Urinary bladder (tissue), 4 donors: ENCODE data around the gene TMEM117. TPM values are rescaled to one million over a fixed set of nuclear protein-coding genes. Genes with fewer than 3 reads are reported as not detected.

Experiments
- DNase-seq: peaks from one replicate; pipeline ENCODE4 v3.0.0-alpha.2; 2015; ENCODE audit errors: extremely low spot score
- H3K27ac ChIP-seq: one replicate; pipeline ENCODE4 v1.5.1; 2013; ENCODE audit warnings: low read depth, mild to moderate bottlenecking, moderate library complexity
- H3K36me3 ChIP-seq: one replicate; pipeline ENCODE4 v1.6.1; 2013; ENCODE audit warnings: mild to moderate bottlenecking, moderate library complexity; ENCODE audit not compliant: insufficient read depth
- H3K4me1 ChIP-seq: one replicate; pipeline ENCODE4 v1.6.1; 2013; ENCODE audit warnings: mild to moderate bottlenecking, moderate library complexity; ENCODE audit not compliant: insufficient read depth
- H3K4me3 ChIP-seq: one replicate; pipeline ENCODE4 v1.5.1; 2013; ENCODE audit warnings: low read depth, low read length
- WGBS: extraction: QIAGEN DNeasy Blood & Tissue Kit; methylation state at CpG from one replicate; pipeline ENCODE4 v1.1.7; 2013; 5-methylcytosine and 5-hydroxymethylcytosine counted together
- polyA plus RNA-seq: library from polyadenylated mRNA; stranded (reverse); fragments of 200-250 nt; gene quantifications from one replicate; pipeline ENCODE4 v1.2.3, GENCODE V29; 2013
- total RNA-seq: library from RNA; depleted of rRNA; stranded (reverse); fragments of >200 nt; gene quantifications from one replicate; pipeline ENCODE4 v1.2.3, GENCODE V29; 2014
- donor health status: healthy with polysubstance abuse.
- donor health status: healthy.

The TMEM117 gene
- total and polyA plus RNA-seq, 2 donors: 9.2 to 31.1 TPM

DNA sequence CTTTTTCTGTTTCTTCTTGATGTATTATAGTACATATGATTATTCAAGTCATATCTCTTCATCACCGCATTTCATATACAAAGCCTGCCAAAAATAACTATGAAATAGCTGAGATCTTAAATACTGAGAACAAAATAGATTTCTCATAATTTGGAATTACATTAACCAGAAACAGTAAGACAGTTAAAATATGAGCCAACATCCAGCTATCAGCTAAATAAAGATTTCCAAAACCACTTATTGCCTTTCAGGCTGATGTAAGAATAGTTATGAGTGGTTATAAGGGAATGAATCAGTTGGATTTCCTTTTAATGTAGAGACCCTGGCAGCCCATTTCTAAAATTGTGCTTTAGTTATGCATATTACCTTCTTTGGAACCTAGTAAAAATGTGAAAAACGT, 47.4 kb downstream of the TMEM117 start:
- H3K36me3 ChIP-seq: no peaks in the 10 kb centered on the region
- no peak overlapping the region for H3K4me3 ChIP-seq
- no peaks in the 10 kb centered on the region for H3K4me1 ChIP-seq
- no peak for DNase-seq
- 33% methylated on average over 2 of the region's 2 CpGs for WGBS
- H3K27ac ChIP-seq: no peak overlapping the region

DNA sequence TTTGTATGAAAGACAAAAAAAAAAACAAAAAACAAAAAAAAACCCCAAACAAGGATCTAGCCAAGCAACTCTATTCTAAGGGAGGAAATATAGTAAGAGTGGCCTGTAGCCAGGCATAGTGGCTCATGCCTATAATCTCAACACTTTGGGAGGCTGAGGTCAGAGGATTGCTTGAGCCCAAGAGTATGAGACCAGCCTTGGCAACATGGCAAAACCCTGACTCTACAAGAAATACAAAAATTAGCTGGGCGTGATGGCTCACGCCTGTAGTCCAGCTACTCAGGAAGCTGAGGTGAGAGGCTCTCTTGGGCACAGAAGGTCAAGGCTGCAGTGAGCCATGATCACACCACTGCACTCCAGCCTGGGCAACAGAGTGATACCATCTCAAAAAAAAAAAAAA, 47.9 kb downstream of the TMEM117 start:
- Histone ChIP-seq H3K4me3 (no peak overlapping the region), H3K27ac (no peak overlapping the region), H3K36me3 (no peaks in the 10 kb centered on the region), H3K4me1 (no peaks in the 10 kb centered on the region)
- no peak for DNase-seq
- WGBS: 93% methylated on average over 2 of the region's 2 CpGs

DNA sequence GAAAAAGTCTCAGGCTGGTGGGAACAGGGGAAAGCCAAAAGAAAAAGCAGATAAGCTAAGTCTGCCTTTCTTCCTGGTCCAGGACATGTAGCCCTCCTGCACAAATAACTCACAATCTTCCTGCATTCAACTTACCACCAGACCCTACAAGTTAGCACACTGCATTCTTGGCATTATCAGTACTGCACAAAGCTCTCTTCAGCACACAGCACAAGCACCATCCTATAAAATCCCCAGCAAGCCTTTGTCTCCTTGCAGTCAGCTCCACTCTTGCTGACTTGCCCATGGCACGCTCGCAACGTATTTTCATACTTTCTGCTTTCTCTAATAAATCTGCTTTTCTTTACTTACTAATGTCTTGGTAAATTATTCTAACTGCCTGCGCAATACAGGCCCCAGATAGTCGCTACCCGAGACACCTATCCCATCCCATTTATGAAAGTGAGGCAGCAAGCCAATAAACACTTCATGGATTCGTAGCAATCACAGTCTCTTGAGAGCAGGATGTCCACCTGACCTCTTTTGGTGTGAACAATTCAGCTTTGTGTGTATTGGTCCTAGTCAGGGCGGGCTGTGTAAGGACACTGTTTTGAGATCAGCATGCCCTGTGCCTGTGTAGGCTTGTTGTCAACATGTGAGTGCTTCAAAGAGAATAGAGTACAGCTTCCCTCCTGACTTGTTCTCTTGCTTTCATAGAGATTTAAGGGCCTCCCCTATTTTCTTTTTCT, 49.0 kb downstream of the TMEM117 start:
- DNase-seq: peak; percentile 25
- H3K4me1 ChIP-seq: no peaks in the 10 kb centered on the region
- H3K27ac ChIP-seq: no peak overlapping the region
- no peaks in the 10 kb centered on the region for H3K36me3 ChIP-seq
- 47% methylated on average over 8 of the region's 8 CpGs for WGBS
- no peak overlapping the region for H3K4me3 ChIP-seq

DNA sequence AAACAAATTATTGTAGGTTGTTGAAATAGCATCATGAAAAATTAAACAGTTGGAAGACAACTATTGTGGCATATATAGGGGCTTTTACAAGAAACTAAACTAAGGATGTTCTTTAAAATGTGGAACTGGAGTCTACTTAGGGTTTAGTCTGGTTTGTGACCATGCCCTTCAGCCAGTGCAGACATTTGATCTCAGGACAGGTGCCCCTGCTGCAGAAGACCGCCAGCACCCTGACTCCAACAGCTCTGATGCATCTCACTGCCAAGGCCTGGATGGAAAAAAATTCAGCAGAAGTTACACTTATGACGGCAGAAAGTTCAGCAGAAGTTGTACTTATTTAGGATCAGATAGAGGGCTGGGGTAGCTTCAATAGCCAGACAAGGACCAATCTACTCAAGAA, 51.5 kb downstream of the TMEM117 start:
- no peak overlapping the region for H3K4me3 ChIP-seq
- H3K36me3 ChIP-seq: no peaks in the 10 kb centered on the region
- no peak overlapping the region for H3K27ac ChIP-seq
- DNase-seq: no peak
- H3K4me1 ChIP-seq: no peaks in the 10 kb centered on the region
- 89% methylated on average over 2 of the region's 2 CpGs for WGBS

DNA sequence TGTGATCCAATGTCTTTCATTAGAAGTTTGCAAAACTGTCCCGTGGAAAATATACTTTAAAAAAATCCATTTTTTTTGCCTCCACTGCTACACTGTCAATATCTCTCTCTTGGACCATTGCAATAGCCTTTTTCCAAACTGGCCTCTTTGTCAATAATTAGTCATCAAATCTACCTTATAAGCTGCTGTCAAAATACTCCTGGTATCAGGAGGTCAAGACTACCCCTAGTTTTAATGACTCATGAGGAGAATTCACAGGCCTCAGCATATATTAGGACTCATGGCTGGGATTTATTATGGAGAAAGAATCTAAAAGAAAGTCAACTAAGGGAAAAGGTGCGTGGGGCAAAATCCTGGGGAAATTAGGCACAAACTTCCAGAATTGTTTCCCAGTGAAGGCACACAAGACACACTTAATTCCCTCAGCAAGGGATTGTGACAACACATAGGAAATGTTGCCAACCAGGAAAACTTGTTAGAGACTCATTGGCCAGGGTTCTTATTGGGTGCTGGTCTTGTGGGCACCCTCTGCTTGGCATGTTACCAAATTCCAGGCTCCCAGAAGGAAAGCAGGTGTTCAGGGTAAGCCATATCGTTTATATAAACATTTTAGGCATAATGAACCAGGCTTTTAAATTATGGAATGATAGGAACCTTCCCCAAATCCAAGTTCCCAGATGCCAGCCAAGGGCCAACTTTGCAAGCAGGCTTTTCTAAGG, 56.1 kb downstream of the TMEM117 start:
- Histone ChIP-seq H3K4me1 (no peaks in the 10 kb centered on the region), H3K27ac (no peak overlapping the region), H3K36me3 (no peaks in the 10 kb centered on the region), H3K4me3 (no peak overlapping the region)
- no peak for DNase-seq
- 74% methylated on average over 3 of the region's 3 CpGs for WGBS

DNA sequence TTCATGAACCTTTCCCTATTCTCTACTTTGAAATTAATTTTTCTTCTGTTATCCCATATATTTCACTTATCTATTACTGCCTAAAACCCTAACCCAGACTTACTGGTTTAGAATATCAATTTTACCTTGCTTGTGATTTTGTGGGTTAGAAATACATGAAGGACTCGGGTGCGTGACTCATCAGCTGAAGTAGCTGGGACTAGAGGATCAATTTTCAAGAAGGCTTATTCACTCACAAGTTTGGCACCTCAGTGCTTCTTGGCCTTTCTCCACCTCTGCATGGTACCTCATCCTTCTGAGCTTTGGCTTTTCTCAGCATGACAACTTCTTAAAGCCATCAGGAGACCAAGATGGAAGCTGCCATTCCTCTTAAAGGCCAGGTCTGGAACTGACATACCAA, 57.8 kb downstream of the TMEM117 start:
- Histone ChIP-seq H3K36me3 (no peaks in the 10 kb centered on the region), H3K27ac (no peak overlapping the region), H3K4me3 (no peak overlapping the region), H3K4me1 (no peaks in the 10 kb centered on the region)
- 98% methylated on average over 2 of the region's 2 CpGs for WGBS
- DNase-seq: no peak

DNA sequence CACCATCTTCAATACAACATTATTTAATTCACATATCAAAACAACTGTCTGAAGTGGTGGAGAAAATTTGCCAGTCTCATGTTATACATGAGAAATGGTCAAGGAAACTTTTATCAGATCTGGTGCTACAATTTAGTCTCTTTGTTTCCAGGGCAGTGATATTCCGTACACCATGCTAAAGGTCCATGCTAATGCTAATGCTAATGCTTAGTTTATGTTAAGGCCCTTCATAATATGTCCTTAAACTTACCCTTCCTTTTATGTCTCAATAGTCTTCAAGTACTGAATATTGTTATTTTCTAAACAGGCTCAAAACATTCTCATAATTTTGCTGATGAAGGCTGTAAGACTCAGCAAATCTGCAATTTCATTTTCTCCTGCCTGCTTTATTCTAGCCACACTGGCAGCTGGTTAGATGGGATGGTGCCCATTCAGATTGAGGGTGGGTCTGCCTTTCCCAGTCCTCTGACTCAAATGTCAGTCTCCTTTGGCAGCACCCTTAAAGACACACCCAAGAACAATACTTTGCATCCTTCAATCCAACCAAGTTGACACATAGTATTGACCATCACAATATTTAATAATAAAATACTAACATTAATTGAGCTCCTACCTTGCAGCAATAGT, 59.8 kb downstream of the TMEM117 start:
- no peak for DNase-seq
- Histone ChIP-seq H3K36me3 (no peaks in the 10 kb centered on the region), H3K4me3 (no peak overlapping the region), H3K27ac (no peak overlapping the region), H3K4me1 (no peaks in the 10 kb centered on the region)
- 96% methylated on average over 1 of the region's 1 CpG for WGBS

DNA sequence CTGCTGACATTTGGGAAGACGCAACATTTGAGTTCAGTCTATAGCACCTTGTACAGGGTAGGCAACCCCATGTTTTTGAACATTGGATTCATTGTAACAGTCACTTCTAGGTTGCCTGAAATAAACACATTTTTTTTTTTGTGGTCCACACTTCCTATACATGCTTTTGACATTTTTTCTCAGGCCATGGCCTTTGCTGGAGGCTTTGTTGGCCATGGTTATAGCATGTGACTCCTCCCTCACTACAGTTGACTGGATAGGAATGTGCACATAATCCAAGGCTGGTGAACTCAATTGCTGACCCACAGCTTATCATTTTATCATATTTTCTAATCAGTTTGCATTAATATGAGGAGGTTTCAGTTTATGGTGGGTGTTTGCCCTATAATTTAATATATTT, 60.6 kb downstream of the TMEM117 start:
- 99% methylated on average over 1 of the region's 1 CpG for WGBS
- no peak for DNase-seq
- H3K4me1 ChIP-seq: no peaks in the 10 kb centered on the region
- no peak overlapping the region for H3K27ac ChIP-seq
- H3K4me3 ChIP-seq: no peak overlapping the region
- H3K36me3 ChIP-seq: no peaks in the 10 kb centered on the region

DNA sequence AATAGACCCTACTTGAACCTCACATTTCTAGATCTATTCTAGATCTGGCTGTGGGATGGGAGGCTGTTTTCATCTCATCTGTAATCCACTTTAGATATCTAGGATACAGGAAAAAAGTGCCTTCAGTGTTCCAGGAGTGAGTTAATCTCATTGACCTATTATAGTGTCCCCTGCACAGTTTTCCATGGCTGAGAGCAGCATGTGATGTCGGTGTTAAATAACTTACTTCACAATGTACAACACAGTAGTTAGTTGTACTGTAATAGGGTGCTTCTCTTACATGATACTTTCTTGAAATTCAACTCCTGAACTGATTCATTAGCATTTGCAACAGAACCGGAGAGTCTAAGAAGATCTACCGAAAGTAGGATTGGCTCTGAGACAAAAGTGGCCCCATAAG, 62.6 kb downstream of the TMEM117 start:
- no peaks in the 10 kb centered on the region for H3K36me3 ChIP-seq
- WGBS: 73% methylated on average over 3 of the region's 3 CpGs
- no peaks in the 10 kb centered on the region for H3K4me1 ChIP-seq
- H3K4me3 ChIP-seq: no peak overlapping the region
- no peak overlapping the region for H3K27ac ChIP-seq
- no peak for DNase-seq

DNA sequence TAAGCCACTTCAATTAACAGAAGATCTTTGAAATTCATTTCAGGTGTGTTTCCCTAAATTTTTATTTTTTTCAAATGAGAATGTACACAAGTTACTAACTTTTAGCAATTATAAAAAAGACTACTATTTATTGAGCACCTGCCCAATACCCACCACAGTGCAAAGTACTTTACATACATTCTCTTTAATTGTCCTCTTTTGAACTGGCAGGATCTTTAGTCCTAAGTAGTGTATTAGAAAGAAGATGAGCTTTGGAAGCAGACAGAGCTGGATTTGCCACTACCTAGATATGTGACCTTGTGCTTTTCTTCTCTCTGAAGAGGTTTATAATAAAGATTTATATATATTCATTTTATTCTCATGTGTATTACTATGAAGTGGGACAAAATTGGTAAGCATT, 63.7 kb downstream of the TMEM117 start:
- H3K4me3 ChIP-seq: no peak overlapping the region
- no peak overlapping the region for H3K27ac ChIP-seq
- no peaks in the 10 kb centered on the region for H3K36me3 ChIP-seq

DNA sequence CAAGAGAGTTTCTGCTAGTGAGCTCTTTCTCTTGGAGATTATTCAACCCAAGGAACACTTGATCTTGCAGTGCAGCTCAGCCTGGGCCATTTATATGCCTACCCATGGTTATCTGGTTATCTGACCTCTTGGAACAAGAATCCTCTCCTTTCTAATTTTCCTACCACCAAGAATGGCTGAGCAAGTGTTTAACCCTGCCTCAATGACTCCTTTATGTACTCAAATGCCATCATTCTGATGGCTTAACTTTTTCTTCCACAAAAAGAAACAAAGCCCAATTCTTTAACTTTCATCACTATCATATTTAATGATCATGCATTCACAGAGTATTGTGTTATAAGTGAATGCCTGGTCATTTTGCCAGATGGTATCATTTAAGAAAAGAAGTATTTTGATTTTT, 67.8 kb downstream of the TMEM117 start:
- H3K36me3 ChIP-seq: no peaks in the 10 kb centered on the region
- no peaks in the 10 kb centered on the region for H3K4me1 ChIP-seq
- no peak for DNase-seq
- no peak overlapping the region for H3K27ac ChIP-seq
- no peak overlapping the region for H3K4me3 ChIP-seq

More for the DNA sequence above, 63.7 kb downstream of the TMEM117 start:
- DNase-seq: no peak
- no peaks in the 10 kb centered on the region for H3K4me1 ChIP-seq

DNA sequence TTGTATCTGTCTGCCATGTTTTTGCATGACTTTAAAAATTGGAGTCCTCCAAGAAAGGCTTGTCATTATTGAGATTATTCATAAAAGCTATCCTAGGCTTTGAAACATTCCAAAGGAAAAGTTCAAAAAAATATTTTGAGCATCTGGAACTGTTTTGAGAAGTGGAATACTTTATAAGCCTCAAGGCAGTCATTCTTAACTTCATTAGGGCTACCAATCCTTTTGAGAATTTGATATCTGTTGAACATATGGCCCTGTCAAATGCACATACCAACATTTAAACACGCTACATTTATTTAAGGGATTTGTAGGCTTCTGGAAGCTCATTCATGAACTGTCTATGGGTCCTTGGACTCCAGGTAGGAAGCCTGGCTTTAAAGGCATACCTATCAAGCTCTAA, 77.0 kb downstream of the TMEM117 start:
- no peaks in the 10 kb centered on the region for H3K4me1 ChIP-seq
- DNase-seq: no peak
- no peak overlapping the region for H3K27ac ChIP-seq
- H3K4me3 ChIP-seq: no peak overlapping the region
- 21% methylated on average over 1 of the region's 1 CpG for WGBS
- no peaks in the 10 kb centered on the region for H3K36me3 ChIP-seq

DNA sequence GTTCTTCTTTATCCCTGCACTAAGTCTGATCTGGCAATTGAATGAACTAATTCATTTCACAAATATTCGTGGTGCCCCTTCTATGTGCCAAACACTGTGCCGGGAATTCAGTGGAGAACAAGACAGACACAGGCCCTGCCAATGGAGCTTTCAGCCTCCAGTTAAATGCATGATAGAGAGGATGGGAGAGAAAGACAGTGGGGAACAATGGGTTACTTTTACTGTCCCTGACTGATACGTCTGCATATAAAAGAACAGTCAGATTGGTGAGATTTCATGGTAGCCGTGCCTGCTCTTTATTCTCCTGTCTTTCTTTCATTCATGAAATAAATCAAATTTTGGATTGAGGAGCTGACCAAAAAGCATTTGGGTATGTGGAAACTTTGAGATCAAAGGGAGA, 78.5 kb downstream of the TMEM117 start:
- no peak for DNase-seq
- H3K4me3 ChIP-seq: no peak overlapping the region
- WGBS: 75% methylated on average over 4 of the region's 4 CpGs
- no peaks in the 10 kb centered on the region for H3K4me1 ChIP-seq
- H3K36me3 ChIP-seq: no peaks in the 10 kb centered on the region
- no peak overlapping the region for H3K27ac ChIP-seq

DNA sequence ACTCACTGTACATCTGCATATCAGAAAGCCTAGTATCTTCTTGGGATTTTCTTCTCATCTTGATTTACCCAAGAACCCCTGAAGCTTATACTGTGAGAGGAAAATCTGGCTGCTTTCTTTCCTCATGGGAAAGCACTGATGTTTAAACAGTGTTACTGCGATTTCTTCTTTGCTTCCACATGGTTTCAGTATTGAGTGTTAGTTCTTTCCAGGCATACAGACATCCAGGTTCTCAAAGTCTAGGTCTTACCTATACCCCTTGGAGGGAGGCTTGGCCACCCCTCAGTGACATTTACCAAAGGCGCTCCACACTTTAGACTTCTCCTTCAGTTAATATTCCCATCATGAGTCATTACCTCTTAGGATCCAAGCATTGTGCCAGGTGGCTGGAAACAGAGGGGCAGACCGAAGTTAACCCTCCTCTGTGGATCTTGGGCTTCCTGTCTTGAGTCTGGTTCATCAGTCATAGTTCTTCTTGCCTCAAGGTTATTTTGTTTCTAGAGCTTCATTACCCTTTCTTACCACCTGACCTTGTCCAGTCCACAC, 79.1 kb downstream of the TMEM117 start:
- no peak for DNase-seq
- Histone ChIP-seq H3K27ac (no peak overlapping the region), H3K4me3 (no peak overlapping the region), H3K4me1 (no peaks in the 10 kb centered on the region), H3K36me3 (no peaks in the 10 kb centered on the region)
- WGBS: 84% methylated on average over 3 of the region's 3 CpGs
